Measurements from ENCODE around the gene CLEC11A. TPM values are rescaled to one million over a fixed set of nuclear protein-coding genes. Genes with fewer than 3 reads are reported as not detected.

The CLEC11A gene
- polyA plus RNA-seq, 1 donor: 21.5 TPM

- DNase-seq: no peak
These were observed 17.6 kb upstream of the CLEC11A start for GRCh38 chr19:50705422-50706019.

DNA sequence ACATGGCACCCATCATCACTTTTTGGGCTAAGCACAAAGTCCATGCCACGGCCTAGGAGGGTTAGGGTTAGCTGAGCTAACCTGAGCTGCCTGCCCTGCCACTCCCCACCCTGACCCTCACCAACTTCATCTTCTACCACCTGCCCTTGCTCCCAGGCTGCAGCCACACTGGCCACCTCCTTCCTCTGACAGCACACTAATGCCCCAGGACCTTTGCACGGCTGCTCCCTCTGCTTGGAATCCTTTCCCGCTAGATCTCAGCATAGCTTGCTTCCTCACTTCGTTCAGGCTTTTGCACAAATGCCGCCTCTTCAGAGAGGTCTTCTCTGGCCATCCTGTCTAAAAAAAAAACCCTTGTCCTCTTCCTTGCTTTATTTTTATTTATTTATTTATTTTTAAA is 16.8 kb upstream of the CLEC11A start:
- DNase-seq: no peak

DNA sequence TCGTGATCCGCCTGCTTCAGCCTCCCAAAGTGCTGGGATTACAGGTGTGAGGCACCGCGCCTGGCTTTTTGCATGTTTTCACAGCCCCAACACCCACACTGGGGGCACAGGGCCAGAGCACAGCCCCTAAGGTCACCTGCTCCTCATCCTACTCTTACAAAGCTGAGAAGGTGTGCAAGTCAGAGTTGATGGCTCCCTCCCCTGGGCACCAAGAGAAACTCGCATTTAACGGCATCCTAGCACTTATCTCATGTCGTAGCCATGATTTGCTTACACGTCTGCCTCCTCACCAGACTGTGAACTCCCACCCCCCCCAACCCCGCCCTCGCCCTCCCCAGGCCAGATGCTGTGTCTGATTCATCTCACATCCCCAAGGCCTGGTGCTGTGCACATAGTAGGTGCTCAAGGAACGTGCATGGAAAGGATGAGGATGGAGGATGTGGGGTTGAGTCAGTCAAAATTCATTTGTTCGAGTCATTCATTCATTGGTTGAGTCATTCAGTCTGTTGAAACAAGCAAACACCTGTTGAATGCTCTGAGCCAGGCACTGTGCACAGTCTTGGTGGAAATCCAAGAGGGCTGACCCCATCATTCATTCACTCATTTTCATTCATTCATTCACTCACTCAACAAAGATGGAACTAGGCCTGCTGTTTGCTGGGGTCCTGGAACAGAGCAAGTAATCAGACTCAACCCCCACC is 14.8 kb upstream of the CLEC11A start:
- DNase-seq: no peak

DNA sequence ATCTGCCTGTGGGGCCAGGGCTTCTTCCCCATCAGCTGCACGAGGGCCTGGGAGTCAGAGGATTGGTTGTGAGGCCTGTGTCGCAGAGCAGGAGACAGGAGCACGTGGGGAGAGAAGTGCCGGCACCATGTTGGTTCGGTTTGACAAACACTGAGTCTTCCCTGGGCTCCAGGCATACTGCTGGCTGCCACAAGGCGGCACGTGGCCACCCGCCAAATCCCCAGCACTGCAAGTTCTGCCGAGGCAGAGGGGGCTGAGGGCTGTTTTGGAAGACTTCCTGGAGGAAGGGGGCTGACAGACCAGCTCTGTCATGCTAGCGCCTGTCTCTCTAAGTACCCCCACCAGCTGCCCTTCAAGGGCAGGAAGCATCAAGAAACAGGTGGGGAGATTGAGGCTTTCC is 13.1 kb upstream of the CLEC11A start:
- DNase-seq: no peak

DNA sequence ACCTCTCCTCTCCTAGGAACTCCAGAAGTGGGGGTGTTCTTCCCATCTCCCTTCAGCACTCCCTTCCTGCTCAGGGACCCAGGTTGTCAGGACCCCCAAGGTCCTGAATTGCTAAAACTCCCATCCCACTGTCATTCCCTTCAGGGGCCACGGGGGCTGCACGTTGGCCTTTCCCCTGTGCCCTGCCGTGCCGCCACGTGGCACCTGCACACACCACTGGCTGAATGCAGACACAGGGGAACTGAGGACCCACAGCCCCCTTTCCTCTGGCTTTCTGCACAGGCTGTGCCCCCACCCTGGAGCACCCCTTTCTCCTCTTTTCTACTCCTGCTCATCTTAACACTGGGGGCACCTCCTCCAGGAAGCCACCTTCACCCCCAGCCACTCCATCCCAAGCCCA is 12.6 kb upstream of the CLEC11A start:
- no peak for DNase-seq

DNA sequence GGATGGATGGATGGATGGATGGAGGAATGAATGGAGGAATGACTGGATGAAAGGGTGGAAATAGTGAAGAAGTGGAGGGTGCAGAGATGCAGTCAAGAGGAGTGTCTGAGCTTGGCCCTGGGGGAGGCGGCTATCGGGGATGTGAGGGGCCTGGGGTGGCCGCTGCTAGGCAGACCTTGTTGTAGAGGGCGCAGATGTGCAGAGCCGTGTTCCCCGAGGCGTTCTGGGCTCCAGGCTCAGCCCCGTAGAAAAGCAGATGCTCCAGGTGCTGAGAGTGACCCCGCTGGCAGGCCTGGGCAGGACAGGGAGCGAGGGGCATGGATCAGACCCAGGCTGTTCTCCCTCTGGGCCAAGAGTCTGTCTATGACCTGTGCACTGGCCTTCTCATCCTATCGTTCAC is 12.0 kb upstream of the CLEC11A start:
- no peak for DNase-seq

- no peak for DNase-seq
These were observed 11.4 kb upstream of the CLEC11A start for GRCh38 chr19:50711805-50712204.

DNA sequence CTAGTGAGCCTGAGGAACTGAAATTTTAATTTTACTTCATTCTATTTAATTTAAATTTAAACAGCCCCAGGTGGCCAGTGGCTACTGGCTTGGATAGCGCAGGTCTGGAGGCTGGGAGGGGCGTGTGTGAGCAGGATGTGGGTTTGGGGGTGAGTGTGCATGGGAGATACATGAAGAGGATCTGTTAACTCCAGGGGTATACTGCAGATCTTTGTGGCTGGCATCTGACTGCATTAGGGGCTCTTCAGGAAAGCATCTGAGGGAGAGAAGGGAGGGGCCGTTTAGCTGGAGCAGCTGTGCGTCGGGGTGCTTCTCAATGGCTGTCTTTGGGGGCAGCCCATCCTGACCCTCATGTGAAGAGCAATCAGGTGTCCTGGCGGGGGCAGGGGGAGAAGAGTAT is 10.3 kb upstream of the CLEC11A start:
- no peak for DNase-seq

GRCh38 chr19:50713556-50714236 is 9.5 kb upstream of the CLEC11A start:
- no peak for DNase-seq

DNA sequence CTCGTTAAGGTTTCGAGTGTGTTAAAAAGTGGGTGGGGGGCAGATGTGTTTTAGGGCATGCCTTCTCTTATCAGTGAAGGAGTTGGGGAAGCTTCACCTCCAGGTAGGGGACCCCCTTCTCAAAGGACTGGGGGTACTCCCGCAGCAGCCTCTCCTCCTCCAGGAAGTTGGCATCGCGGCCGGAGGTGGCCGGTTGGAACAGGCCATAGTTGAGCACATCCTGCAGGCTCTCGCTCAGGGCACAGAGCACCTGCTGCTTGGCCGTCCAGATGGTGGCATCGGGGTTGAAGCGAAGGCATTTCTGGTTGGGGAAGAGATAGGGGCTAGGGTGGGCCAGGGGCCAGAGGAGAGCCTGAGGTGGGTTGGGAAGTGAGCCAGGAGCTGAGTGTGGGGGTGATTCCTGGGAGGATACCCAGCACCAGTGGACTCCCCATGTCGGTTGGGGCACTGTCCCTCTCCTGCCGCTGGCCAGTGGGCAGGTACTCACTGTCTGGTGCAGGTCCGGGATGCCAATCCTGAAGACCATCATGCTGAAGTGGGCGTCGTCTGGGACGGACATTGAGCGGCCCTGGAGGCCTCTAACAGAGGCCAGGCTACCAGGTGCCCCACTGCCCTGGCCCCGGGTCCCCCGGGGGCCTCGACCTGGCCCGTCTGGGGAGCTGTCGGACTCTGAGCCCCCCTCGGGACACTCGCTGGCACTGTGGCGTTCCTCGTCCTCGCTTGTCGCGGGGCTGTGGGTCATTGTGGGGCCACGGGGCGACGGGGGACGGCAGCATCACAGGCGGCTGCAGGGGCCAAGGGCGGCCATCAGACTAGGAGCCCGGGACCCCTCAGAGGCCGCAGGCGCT is 6.8 kb upstream of the CLEC11A start:
- no peak for DNase-seq

DNA sequence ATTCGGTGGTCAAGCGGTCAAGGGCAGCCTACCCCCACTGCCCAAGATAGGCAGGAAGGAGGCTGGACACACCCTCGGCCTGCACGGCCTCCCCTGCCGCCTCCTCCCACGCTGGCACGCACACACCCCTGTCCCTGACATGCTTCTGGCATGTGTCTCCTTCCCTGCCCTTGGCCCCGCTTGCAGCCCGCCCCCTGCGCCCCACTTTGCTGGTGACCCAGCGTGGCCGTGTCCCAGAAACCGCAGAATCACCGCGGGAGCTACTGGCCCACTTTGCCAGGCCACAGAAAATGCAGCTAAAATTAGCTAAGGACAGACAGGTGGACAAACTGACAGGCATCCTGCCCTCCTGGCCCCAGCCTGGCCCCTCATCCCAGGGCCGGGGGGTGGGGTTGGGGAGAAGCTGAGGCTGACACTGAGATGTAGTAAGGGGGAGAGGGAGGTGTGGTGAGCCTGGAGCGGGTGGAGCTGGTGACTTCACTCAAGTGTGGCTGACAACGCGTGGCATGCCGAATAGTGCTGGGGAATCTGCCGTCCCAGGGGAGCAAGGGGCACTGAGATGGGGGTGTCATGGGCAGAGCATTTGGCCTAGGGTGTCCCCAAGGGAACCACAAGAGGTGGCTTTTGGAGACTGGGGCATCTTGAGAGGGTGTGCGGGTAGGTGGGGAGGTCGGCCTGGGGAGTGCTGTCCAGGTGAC is 6.0 kb upstream of the CLEC11A start:
- no peak for DNase-seq

GRCh38 chr19:50717891-50718254 is 5.3 kb upstream of the CLEC11A start:
- DNase-seq: no peak

DNA sequence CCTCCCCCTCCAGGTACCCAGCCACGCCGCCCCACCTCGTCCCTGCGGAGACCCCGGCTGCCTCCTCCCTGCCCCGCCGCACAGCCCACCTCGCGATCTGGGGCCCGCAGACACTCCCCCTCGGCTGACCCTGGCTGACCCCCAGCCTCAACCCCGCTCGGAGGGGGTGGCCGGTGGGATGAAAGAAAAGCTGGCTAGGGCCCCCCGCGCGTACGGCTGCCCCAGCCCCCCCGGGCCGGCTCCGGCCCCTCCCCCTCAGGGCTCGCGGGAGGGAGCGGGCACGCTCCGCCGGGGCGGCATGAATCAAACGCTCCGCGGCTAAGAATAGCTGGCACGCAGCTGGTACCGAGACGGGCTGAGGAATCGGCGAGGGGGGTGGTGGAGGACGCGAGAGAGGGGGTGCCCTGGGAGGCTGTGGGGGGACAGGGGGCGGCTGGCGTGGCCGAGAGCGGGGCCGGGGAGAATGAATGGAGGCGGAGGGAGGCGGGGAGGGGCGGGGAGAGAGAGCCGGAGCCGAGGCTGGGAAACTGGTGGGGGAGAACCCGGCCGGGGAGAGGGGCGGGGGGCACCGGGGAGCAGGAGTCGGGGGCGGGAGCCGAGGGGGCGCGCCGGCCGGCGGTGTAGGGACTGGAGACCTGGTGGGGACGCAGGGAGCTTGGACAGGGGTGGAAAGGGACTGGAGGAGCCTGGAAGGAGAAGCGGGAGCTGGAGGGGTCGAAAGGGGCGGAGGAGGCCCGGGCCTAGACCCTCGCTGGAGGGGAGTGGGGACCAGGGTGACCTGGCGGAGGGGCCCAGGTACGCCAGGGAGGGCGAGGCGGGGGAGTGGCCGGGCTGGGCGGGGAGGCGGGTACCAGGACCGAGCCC is 4.7 kb upstream of the CLEC11A start:
- DNase-seq: no peak

- no peak for DNase-seq
These were observed 4.1 kb upstream of the CLEC11A start for GRCh38 chr19:50719119-50719435.

- no peak for DNase-seq
These were observed 3.6 kb upstream of the CLEC11A start, which contains the start of gene SHANK1 for GRCh38 chr19:50719566-50719965. TSS of gene SHANK1 (minus strand) at chr19:50719802. CDS start at chr19:50716919, 2,883 bp downstream.

DNA sequence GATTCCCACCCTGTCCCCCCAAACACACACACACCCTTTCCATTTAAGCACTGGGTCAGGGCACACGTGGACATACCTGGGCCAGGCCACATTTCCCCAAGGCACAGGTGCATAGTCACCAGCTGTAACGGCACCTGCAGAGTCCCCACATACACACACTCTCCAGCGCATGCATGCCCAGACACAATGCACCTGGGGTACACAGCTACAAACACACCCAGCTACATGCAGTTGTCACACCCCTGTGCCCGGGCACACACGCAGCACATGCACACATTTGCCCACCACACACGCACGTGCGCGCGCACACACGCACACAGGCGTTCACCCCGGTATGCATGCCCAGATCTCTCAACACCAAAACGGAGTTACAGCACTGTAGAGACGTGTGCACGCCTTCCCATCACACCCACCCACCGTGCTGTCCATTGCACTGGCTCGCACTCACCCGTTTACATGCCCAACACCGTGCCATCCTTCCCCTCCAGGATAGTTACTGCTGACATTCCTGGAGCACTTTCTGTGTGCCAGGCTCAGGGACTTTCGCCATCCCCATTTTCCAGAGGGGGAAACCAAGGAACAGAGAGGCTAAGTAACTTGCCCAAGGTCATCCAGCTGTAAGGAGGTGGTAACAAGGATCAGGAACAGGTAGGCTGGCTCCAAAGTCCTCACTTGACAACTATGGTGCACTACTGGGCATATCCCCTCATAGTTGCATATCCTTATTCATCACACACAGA is 2.8 kb upstream of the CLEC11A start:
- DNase-seq: no peak

GRCh38 chr19:50720921-50721381 is 2.2 kb upstream of the CLEC11A start:
- no peak for DNase-seq

DNA sequence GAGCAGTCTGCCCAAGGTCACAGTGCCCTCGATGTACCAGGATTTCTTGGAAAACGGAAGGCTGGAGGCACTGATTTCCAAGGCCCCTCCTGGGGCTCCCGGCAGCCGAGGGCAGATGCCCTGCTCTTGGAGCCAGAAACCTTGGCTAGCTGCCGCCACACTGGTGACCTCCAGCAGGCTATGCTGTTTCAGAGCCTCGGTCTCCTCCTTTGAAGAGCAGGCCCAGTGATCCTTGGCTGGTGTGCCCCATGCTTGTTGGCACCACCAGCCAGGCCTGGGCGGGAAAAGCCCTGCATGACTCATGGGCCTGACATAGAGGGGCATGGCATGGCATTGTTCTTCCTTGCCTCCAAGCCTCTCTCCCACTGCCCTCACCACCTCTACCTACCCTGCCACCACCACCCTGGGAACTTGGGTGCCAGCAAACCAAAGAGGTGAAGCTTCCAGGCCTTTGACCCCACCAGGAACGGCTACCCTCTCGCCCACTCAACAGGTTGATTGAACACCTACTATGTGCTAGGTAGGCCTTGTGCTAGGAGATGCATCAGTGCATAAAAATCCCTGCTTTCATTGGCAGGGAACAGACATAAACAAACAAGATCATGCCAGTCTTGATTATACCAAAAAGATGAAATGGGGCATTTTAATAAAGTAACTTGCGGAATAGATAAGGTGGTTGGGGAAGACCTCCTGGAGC is 1.6 kb upstream of the CLEC11A start:
- no peak for DNase-seq

- no peak for DNase-seq
These were observed 757 bp upstream of the CLEC11A start for GRCh38 chr19:50722201-50723013.
